ENCODE data around the gene ZDHHC16.

DNA sequence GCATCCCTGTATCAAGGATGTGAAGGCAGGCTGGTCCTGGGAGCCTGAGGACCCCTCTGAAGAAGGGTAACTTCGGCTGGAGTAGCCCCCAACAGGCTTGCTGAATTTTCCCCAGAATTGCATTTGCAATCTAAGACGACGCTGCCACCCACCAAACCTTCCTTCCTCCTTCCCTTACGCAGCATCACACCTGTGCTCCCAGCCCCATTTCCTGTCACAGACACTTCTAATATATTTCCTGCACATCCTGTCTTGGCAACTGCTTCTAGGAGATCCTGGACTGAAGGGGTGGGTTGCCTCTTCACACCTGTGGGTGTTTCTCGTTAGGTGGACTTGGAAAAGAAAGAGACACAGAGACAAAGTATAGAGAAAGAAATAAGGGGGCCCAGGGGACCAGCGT is 29.4 kb upstream of the ZDHHC16 start:
- TF ChIP-seq, protein P1, sequence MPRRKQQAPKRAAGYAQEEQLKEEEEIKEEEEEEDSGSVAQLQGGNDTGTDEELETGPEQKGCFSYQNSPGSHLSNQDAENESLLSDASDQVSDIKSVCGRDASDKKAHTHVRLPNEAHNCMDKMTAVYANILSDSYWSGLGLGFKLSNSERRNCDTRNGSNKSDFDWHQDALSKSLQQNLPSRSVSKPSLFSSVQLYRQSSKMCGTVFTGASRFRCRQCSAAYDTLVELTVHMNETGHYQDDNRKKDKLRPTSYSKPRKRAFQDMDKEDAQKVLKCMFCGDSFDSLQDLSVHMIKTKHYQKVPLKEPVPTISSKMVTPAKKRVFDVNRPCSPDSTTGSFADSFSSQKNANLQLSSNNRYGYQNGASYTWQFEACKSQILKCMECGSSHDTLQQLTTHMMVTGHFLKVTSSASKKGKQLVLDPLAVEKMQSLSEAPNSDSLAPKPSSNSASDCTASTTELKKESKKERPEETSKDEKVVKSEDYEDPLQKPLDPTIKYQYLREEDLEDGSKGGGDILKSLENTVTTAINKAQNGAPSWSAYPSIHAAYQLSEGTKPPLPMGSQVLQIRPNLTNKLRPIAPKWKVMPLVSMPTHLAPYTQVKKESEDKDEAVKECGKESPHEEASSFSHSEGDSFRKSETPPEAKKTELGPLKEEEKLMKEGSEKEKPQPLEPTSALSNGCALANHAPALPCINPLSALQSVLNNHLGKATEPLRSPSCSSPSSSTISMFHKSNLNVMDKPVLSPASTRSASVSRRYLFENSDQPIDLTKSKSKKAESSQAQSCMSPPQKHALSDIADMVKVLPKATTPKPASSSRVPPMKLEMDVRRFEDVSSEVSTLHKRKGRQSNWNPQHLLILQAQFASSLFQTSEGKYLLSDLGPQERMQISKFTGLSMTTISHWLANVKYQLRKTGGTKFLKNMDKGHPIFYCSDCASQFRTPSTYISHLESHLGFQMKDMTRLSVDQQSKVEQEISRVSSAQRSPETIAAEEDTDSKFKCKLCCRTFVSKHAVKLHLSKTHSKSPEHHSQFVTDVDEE (CRISPR knock-in tag; IDR thresholded peaks at IDR 0.05) = no peak
- no peak for TF ChIP-seq ZNF8 (CRISPR knock-in tag; IDR thresholded peaks at IDR 0.05)
- TF ChIP-seq ESRRG (CRISPR knock-in tag; IDR thresholded peaks at IDR 0.05) = no peak
- TF ChIP-seq, protein P2, sequence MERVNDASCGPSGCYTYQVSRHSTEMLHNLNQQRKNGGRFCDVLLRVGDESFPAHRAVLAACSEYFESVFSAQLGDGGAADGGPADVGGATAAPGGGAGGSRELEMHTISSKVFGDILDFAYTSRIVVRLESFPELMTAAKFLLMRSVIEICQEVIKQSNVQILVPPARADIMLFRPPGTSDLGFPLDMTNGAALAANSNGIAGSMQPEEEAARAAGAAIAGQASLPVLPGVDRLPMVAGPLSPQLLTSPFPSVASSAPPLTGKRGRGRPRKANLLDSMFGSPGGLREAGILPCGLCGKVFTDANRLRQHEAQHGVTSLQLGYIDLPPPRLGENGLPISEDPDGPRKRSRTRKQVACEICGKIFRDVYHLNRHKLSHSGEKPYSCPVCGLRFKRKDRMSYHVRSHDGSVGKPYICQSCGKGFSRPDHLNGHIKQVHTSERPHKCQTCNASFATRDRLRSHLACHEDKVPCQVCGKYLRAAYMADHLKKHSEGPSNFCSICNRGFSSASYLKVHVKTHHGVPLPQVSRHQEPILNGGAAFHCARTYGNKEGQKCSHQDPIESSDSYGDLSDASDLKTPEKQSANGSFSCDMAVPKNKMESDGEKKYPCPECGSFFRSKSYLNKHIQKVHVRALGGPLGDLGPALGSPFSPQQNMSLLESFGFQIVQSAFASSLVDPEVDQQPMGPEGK (CRISPR knock-in tag; IDR thresholded peaks at IDR 0.05; ENCODE audit: borderline replicate concordance) = no peak
- no peak for TF ChIP-seq ZNF70 (CRISPR knock-in tag; IDR thresholded peaks at IDR 0.05)
- TF ChIP-seq ISL1 (CRISPR knock-in tag; IDR thresholded peaks at IDR 0.05) = no peak
- no peak for TF ChIP-seq ZNF565 (CRISPR knock-in tag; conservative IDR thresholded peaks at IDR 0.05; ENCODE audit: low read depth)
- TF ChIP-seq ZFP30 (CRISPR knock-in tag; IDR thresholded peaks at IDR 0.05) = no peak
- TF ChIP-seq SNAI2 (CRISPR knock-in tag; IDR thresholded peaks at IDR 0.05) = no peak
- no peak for TF ChIP-seq OSR1 (CRISPR knock-in tag; IDR thresholded peaks at IDR 0.05)
- no peak for TF ChIP-seq GLIS3 (CRISPR knock-in tag; IDR thresholded peaks at IDR 0.05)
- no peak for TF ChIP-seq TOX (CRISPR knock-in tag; IDR thresholded peaks at IDR 0.05; ENCODE audit: borderline replicate concordance)
- no peak for TF ChIP-seq ARNTL (CRISPR knock-in tag; IDR thresholded peaks at IDR 0.05; ENCODE audit: borderline replicate concordance, low read depth)
